Psoas muscle (tissue), 8 donors: ENCODE results near the gene ADRA2A. TPM values are rescaled to one million over a fixed set of nuclear protein-coding genes. Genes with fewer than 3 reads are reported as not detected.
A peak's percentile ranks its signal among the peaks of the same experiment; 100 is the strongest.

Experiments
- ATAC-seq, 4 donors: fragments of 200-7000 bp; cut with Tn5 transposase; one replicate each; pipeline ENCODE4 v1.9.1; 2020; ENCODE audit warnings: moderate library complexity in 3 of 4, mild to moderate bottlenecking in 2 of 4
- DNase-seq, 2 donors: peaks; one replicate each; pipeline ENCODE4 v3.0.0-alpha.2; 2020
- H3K27ac ChIP-seq: fragments of 200-600 bp; one replicate; pipeline ENCODE4 v1.8.0; 2022
- H3K27me3 ChIP-seq, 3 donors: fragments of 200-600 bp in 1 of 3; one replicate each; pipeline versions ENCODE4 v1.6.1 to v1.8.0; 2013 to 2022; ENCODE audit warnings: low read length in 2 of 3, mild to moderate bottlenecking in 2 of 3, moderate library complexity in 1 of 3; ENCODE audit not compliant: insufficient read depth in 3 of 3
- H3K36me3 ChIP-seq, 2 donors: fragments of 200-600 bp in 1 of 2; one replicate each; pipeline versions ENCODE4 v1.6.1 to v1.8.0; 2013 to 2022; ENCODE audit warnings: low read depth in 1 of 2, mild to moderate bottlenecking in 1 of 2, moderate library complexity in 1 of 2; ENCODE audit not compliant: insufficient read depth in 1 of 2
- H3K4me1 ChIP-seq: fragments of 200-600 bp; one replicate; pipeline ENCODE4 v1.8.0; 2022
- H3K4me3 ChIP-seq: fragments of 200-600 bp; one replicate; pipeline ENCODE4 v1.8.0; 2022; ENCODE audit warnings: mild to moderate bottlenecking
- H3K9me3 ChIP-seq: fragments of 200-600 bp; one replicate; pipeline ENCODE4 v1.8.0; 2022
- CTCF ChIP-seq: fragments of 200-600 bp; IDR thresholded peaks from one replicate; pipeline ENCODE4 v1.8.0; 2022; ENCODE audit warnings: antibody characterized with exemption
- WGBS, 3 donors: extraction: QIAGEN DNeasy Blood & Tissue Kit; methylation state at CpG; one replicate each; pipeline versions ENCODE4 v1.1.6 to v1.1.7; 2013; 5-methylcytosine and 5-hydroxymethylcytosine counted together
- intact Hi-C, 2 donors: fragments of 100-400 bp; cut with DNase I; formaldehyde crosslinking; loops; one replicate each; pipeline versions ENCODE4 v1.11.0 to v1.14.2; 2022
- polyA plus RNA-seq, 3 donors: library from polyadenylated mRNA; stranded (reverse); fragments of 200-250 nt; gene quantifications; one replicate each; pipeline ENCODE4 v1.2.3, GENCODE V29; 2013
- total RNA-seq, 4 donors: library from RNA; stranded (reverse); fragmentation: NEBNext Ultra II Directional in 2 of 4; extraction: Animal tissue kit (Norgen Biotek cat#: 25700) in 2 of 4; gene quantifications; one replicate each; pipeline versions ENCODE4 v1.2.1 to v1.2.4, GENCODE V29; 2021 to 2023
- donor health status: healthy with polysubstance abuse.
- donor health status: DM: no; HTN: no; CAD: no; lungs with moderate emphysema.
- donor health status: Bipolar disorder and iron deficiency.
- donor health status: healthy.
- donor health status: DM: yes; HTN: yes; CAD: no.
- donor health status: DM: no; HTN: no; CAD: no.
- donor health status: DM: no; HTN: no; CAD: no.
- donor health status: DM: yes; HTN: yes; CAD: no.

The ADRA2A gene
- total and polyA plus RNA-seq, 7 donors, result 0.12 to 17.2 (median 0.45) TPM

GRCh38 chr10:111075577-111076185 lies 1.1 kb upstream of the ADRA2A start:
- 25 to 32% (median 26%) methylated on average over 18 of the region's 18 CpGs for WGBS, 3 donors
- no peak for DNase-seq

GRCh38 chr10:111076191-111076681 lies 593 bp upstream of the ADRA2A start:
- Histone ChIP-seq H3K27ac (no peak overlapping the region), H3K9me3 (no peaks in the 10 kb centered on the region), H3K4me3 (peak overlapping the region; percentile 67), H3K4me1 (peaks cover 16% of the 10 kb centered on the region), H3K36me3 (no peaks in the 10 kb centered on the region), H3K27me3 (peaks cover 0 to 80% (median 15%) of the 10 kb centered on the region in 3 donors)
- DNase-seq (peak; percentile 49 to 74), ATAC-seq (peak; percentile 75 to 92 (median 84))
- 0 to 1% (median 1%) methylated on average over 39 of the region's 39 CpGs for WGBS, 3 donors
- peak; percentile 89 for TF ChIP-seq CTCF
- intact Hi-C loops, result loop anchor here (1.0 to 5.0 kb wide), 4 partner anchors 131 to 521 kb away; no protein-coding TSS in a partner anchor

More at GRCh38 chr10:111075577-111076185, 1.1 kb upstream of the ADRA2A start:
- TF ChIP-seq CTCF, result no peak
- ATAC-seq, result peak in 1 of 4 donors; percentile 7
- H3K4me1 ChIP-seq, result peaks cover 16% of the 10 kb centered on the region
- no peak overlapping the region for H3K27ac ChIP-seq
- H3K4me3 ChIP-seq, result peak overlapping the region; percentile 67
- intact Hi-C loops, result loop anchor here (1.0 to 5.0 kb wide), 4 partner anchors 132 to 522 kb away; no protein-coding TSS in a partner anchor
- H3K9me3 ChIP-seq, result no peaks in the 10 kb centered on the region
- no peaks in the 10 kb centered on the region for H3K36me3 ChIP-seq
- H3K27me3 ChIP-seq, result peaks cover 0 to 80% (median 15%) of the 10 kb centered on the region in 3 donors

GRCh38 chr10:111077479-111077784 lies 603 bp downstream of the ADRA2A start:
- no peak overlapping the region for H3K27ac ChIP-seq
- no peaks in the 10 kb centered on the region for H3K9me3 ChIP-seq
- intact Hi-C loops, result loop anchor here (5.0 kb wide), 3 partner anchors 130 to 520 kb away; no protein-coding TSS in a partner anchor
- TF ChIP-seq CTCF, result no peak
- no peak for DNase-seq
- H3K36me3 ChIP-seq, result no peaks in the 10 kb centered on the region
- peaks cover 0 to 71% (median 15%) of the 10 kb centered on the region in 3 donors for H3K27me3 ChIP-seq
- H3K4me1 ChIP-seq, result peaks cover 16% of the 10 kb centered on the region
- 1% methylated on average over 15 of the region's 15 CpGs for WGBS, 3 donors
- no peak for ATAC-seq
- peak overlapping the region; percentile 67 for H3K4me3 ChIP-seq

GRCh38 chr10:111077785-111078504 lies 1.1 kb downstream of the ADRA2A start:
- intact Hi-C loops, result loop anchor here (5.0 kb wide), 3 partner anchors 129 to 519 kb away; no protein-coding TSS in a partner anchor
- peak in 1 of 2 donors; percentile 29 for DNase-seq
- Histone ChIP-seq H3K27ac (no peak overlapping the region), H3K4me3 (peak overlapping the region; percentile 67), H3K27me3 (peaks cover 0 to 69% (median 15%) of the 10 kb centered on the region in 3 donors), H3K9me3 (no peaks in the 10 kb centered on the region), H3K36me3 (no peaks in the 10 kb centered on the region), H3K4me1 (peaks cover 16% of the 10 kb centered on the region)
- peak in 2 of 4 donors; percentile 20 to 39 for ATAC-seq
- WGBS, 3 donors, result 9 to 11% (median 11%) methylated on average over 44 to 78 of the region's 78 CpGs
- no peak for TF ChIP-seq CTCF
